Endothelial cell of umbilical vein (primary cell): Measurements from ENCODE around the gene PRR16. TPM values are rescaled to one million over a fixed set of nuclear protein-coding genes. Genes with fewer than 3 reads are reported as not detected.

Experiments used
- BruUV-seq: library from RNA; stranded (reverse); fragments of 400-500 nt; replicated peaks from 2 replicates; lab custom pipeline; 2021; lab: Mats Ljungman, UMichigan
- CTCF ChIA-PET: fragments of 300-600, 350-600 bp; sonication (Branson Sonifier 250); formaldehyde crosslinking; loops from one replicate; lab custom pipeline; 2021; ENCODE audit warnings: antibody characterized with exemption, inconsistent platforms; lab: Charles Lee
- POLR2A ChIA-PET: fragments of 300-600, 350-600 bp; sonication (Branson Sonifier 250); formaldehyde crosslinking; loops from one replicate; lab custom pipeline; 2021; ENCODE audit warnings: antibody characterized with exemption, inconsistent platforms; lab: Charles Lee
- DNase-seq: peaks from one replicate; pipeline ENCODE4 v3.0.0-alpha.2; 2011; ENCODE audit warnings: low read depth, low spot score
- FAIRE-seq: peaks from 2 replicates; lab custom pipeline; 2011; peaks lifted over from hg19 to GRCh38; lab: Jason Lieb, UNC
- H2AFZ ChIP-seq: 2 replicates; pipeline ENCODE4 v1.6.0; 2012; ENCODE audit warnings: low read depth, low read length, control low read depth, inconsistent platforms
- H3K27ac ChIP-seq: 2 replicates; pipeline ENCODE4 v1.5.1; 2011; ENCODE audit warnings: low read depth, mild to moderate bottlenecking, control low read depth, low read length, moderate library complexity; ENCODE audit not compliant: insufficient read depth
- H3K27me3 ChIP-seq, 2 experiments: 2 replicates each; pipeline versions ENCODE4 v1.6.0 to v1.6.1; 2011; ENCODE audit warnings: low read length in 2 of 2, mixed read lengths in 1 of 2; ENCODE audit not compliant: control insufficient read depth in 2 of 2, insufficient read depth in 2 of 2
- H3K36me3 ChIP-seq, 2 experiments: 2 replicates in 1 of 2; 3 replicates in 1 of 2; pipeline ENCODE4 v1.5.1; 2011; ENCODE audit warnings: low read length in 2 of 2, mild to moderate bottlenecking in 1 of 2, moderate library complexity in 1 of 2; ENCODE audit not compliant: control insufficient read depth in 2 of 2, insufficient read depth in 2 of 2; ENCODE audit errors: extremely low read depth in 1 of 2
- H3K4me1 ChIP-seq: 3 replicates; pipeline ENCODE4 v1.5.1; 2011; ENCODE audit warnings: mild to moderate bottlenecking, low read length; ENCODE audit not compliant: control insufficient read depth, insufficient read depth; ENCODE audit errors: extremely low read depth
- H3K4me2 ChIP-seq: 2 replicates; pipeline ENCODE4 v1.6.1; 2011; ENCODE audit warnings: low read length, control low read depth, mixed read lengths; ENCODE audit not compliant: insufficient read depth
- H3K4me3 ChIP-seq, 3 experiments: fragments of 200-600 bp in 1 of 3; sonication (generic), shearing (Covaris generic) in 1 of 3; replicated peaks in 1 of 3; 2 replicates each; pipeline ENCODE4 v1.5.1; 2011 to 2016; ENCODE audit warnings: control low read depth in 3 of 3, low read length in 3 of 3, mild to moderate bottlenecking in 2 of 3, inconsistent platforms in 1 of 3, low read depth in 1 of 3, moderate library complexity in 1 of 3; ENCODE audit not compliant: insufficient read depth in 1 of 3
- H3K79me2 ChIP-seq: 2 replicates; pipeline ENCODE4 v1.6.0; 2012; ENCODE audit warnings: low read length, inconsistent platforms; ENCODE audit not compliant: control insufficient read depth, insufficient read depth
- H3K9ac ChIP-seq: replicated peaks from 2 replicates; pipeline ENCODE3; 2011; ENCODE audit warnings: low read length, control low read depth; ENCODE audit not compliant: insufficient read depth; ENCODE audit errors: extremely low read depth
- H3K9me1 ChIP-seq: replicated peaks from 3 replicates; pipeline ENCODE4 v1.6.0; 2011; ENCODE audit warnings: mild to moderate bottlenecking, low read length; ENCODE audit not compliant: control insufficient read depth, insufficient read depth; ENCODE audit errors: extremely low read depth
- H3K9me3 ChIP-seq: replicated peaks from 2 replicates; pipeline ENCODE4 v1.5.1; 2012; ENCODE audit warnings: low read length, inconsistent platforms; ENCODE audit not compliant: control insufficient read depth, insufficient read depth
- H4K20me1 ChIP-seq: replicated peaks from 2 replicates; pipeline ENCODE3; 2011; ENCODE audit warnings: mild to moderate bottlenecking, low read length; ENCODE audit not compliant: control insufficient read depth, insufficient read depth; ENCODE audit errors: extremely low read depth
- EZH2 ChIP-seq: IDR thresholded peaks from 2 replicates; pipeline ENCODE4 v1.6.1; 2012; ENCODE audit warnings: borderline replicate concordance, low read depth, mild to moderate bottlenecking, moderate library complexity, low read length, inconsistent platforms; ENCODE audit not compliant: severe bottlenecking
- FOS ChIP-seq: IDR thresholded peaks from 2 replicates; pipeline ENCODE4 v1.6.1; 2011; ENCODE audit warnings: mild to moderate bottlenecking, low read length, moderate library complexity, borderline replicate concordance; ENCODE audit not compliant: insufficient read depth
- GATA2 ChIP-seq: IDR thresholded peaks from 2 replicates; pipeline ENCODE4 v1.7.0; 2011; ENCODE audit warnings: low read depth, mild to moderate bottlenecking, moderate library complexity, mixed read lengths, low read length; ENCODE audit not compliant: insufficient read length, insufficient read depth
- JUN ChIP-seq: IDR thresholded peaks from 2 replicates; pipeline ENCODE4 v1.6.1; 2011; ENCODE audit warnings: borderline replicate concordance, low read depth; ENCODE audit not compliant: insufficient read length, insufficient read depth
- MYC ChIP-seq: IDR thresholded peaks from one replicate; pipeline ENCODE4 v1.6.1; 2011; ENCODE audit warnings: mild to moderate bottlenecking, low read depth, low read length
- POLR2A ChIP-seq: IDR thresholded peaks from 2 replicates; pipeline ENCODE4 v1.6.1; 2012; ENCODE audit warnings: low read depth, mild to moderate bottlenecking, control low read depth, low read length
- dilution Hi-C: fragments of 300-500 bp; cut with MboI; formaldehyde crosslinking; loops from one replicate; pipeline ENCODE4 v1.15.0; 2019; ENCODE audit warnings: low sequenced_read_pairs; ENCODE audit not compliant: extremely low pct_ligation_motif_present
- intact Hi-C: fragments of 100-400 bp; cut with micrococcal nuclease; formaldehyde crosslinking; loops from one replicate; pipeline ENCODE4 v1.10.0; 2022
- polyA plus RNA-seq, 4 experiments: library from polyadenylated mRNA; depleted of rRNA in 3 of 4; stranded (reverse) in 3 of 4; unstranded in 1 of 4; fragments of >200 nt; gene quantifications; 2 replicates each; pipeline versions ENCODE4 v1.2.1 to v1.2.3, GENCODE V29; 2011 to 2012; ENCODE audit warnings: missing spikeins in 1 of 4
- total RNA-seq: library from RNA; stranded (reverse); gene quantifications from 2 replicates; pipeline ENCODE4 v1.2.3, GENCODE V29; 2021
- TF ChIP-seq, protein P1 (sequence below): IDR thresholded peaks from 2 replicates; pipeline ENCODE4 v1.6.1; 2011; ENCODE audit not compliant: insufficient read depth, insufficient read length
- TF ChIP-seq, protein P2 (sequence below), 2 donors: IDR thresholded peaks; 1 replicate in 1 of 2; 2 replicates in 1 of 2; pipeline ENCODE4 v1.5.1; 2011; ENCODE audit warnings: low read length in 2 of 2, mild to moderate bottlenecking in 2 of 2, moderate library complexity in 2 of 2, control low read depth in 1 of 2, inconsistent platforms in 1 of 2, low read depth in 1 of 2; ENCODE audit not compliant: insufficient read depth in 1 of 2; ENCODE audit errors: extremely low read depth in 1 of 2

The PRR16 gene
- total and polyA plus RNA-seq, 2 donors (not counting 3 experiments of a cell fraction or from before 2014, with no cell fraction given): 0.91 to 1.2 TPM

DNA sequence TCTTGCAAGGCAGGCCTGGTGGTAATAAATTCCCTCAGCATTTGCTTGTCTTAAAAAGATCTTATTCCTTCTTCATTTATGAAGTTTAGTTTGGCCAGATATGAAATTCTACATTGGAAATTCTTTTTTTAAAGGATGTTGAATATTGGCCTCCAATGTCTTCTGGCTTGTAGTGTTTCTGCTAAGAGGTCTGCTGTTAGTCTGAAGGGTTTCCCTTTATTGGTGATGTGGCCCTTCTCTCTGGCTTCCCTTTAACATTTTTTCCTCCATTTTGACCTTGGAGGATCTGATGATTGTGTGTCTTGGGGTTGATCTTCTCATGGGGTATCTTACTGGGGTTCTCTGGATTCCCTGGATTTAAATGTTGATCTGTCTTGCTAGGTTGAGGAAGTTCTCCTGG, 33.5 kb upstream of the PRR16 start:
- intact Hi-C loops (no loop called here), dilution Hi-C loops (no loop called here)
- TF ChIP-seq EZH2 (no peak), GATA2 (no peak), JUN (no peak), POLR2A (no peak), MYC (no peak), FOS (no peak)
- TF ChIP-seq, protein P1, sequence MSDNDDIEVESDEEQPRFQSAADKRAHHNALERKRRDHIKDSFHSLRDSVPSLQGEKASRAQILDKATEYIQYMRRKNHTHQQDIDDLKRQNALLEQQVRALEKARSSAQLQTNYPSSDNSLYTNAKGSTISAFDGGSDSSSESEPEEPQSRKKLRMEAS: no peak
- ChIA-PET CTCF (interaction anchor here (0.9 kb wide), 1 partner anchor 16 kb away, joined by 3 read pairs; no protein-coding TSS in a partner anchor), POLR2A (no interaction called here)
- no peak for FAIRE-seq
- H4K20me1 ChIP-seq: no peaks in the 10 kb centered on the region
- H3K4me3 ChIP-seq: no peak overlapping the region
- no TSS peak for BruUV-seq
- H3K4me2 ChIP-seq: no peak overlapping the region
- H3K79me2 ChIP-seq: no peaks in the 10 kb centered on the region
- H2AFZ ChIP-seq: no peak overlapping the region
- no peak overlapping the region for H3K9ac ChIP-seq
- no peak for DNase-seq
- no peaks in the 10 kb centered on the region for H3K9me3 ChIP-seq
- no peaks in the 10 kb centered on the region for H3K27me3 ChIP-seq
- H3K36me3 ChIP-seq: no peaks in the 10 kb centered on the region
- H3K27ac ChIP-seq: no peak overlapping the region
- H3K4me1 ChIP-seq: no peaks in the 10 kb centered on the region
- H3K9me1 ChIP-seq: no peaks in the 10 kb centered on the region

DNA sequence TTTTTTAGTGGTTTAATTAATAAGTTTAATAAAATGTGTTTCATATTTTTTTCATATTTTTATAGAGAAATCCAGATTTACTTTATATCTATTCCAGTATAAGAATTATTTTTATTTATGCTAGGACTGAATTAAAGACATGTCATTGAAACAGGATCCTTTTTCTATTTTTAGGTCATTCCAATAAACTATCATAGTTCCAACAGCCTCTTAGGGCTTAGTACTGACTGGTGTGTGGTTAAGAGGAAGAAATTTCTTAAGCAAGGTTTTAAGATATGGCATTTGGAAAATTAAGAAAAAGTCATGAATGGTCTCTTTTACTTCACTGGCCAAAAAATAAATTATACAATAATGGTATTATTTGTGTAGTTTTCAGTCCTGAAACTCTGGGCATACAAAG, 31.2 kb upstream of the PRR16 start:
- intact Hi-C loops: no loop called here
- Histone ChIP-seq H3K4me1 (no peaks in the 10 kb centered on the region), H3K4me3 (no peak overlapping the region), H3K9me3 (no peaks in the 10 kb centered on the region), H3K27me3 (no peaks in the 10 kb centered on the region), H3K79me2 (no peaks in the 10 kb centered on the region), H2AFZ (no peak overlapping the region), H3K36me3 (no peaks in the 10 kb centered on the region), H3K27ac (no peak overlapping the region), H3K9ac (no peak overlapping the region), H3K9me1 (no peaks in the 10 kb centered on the region), H3K4me2 (no peak overlapping the region), H4K20me1 (no peaks in the 10 kb centered on the region)
- BruUV-seq: no TSS peak
- TF ChIP-seq, protein P2, sequence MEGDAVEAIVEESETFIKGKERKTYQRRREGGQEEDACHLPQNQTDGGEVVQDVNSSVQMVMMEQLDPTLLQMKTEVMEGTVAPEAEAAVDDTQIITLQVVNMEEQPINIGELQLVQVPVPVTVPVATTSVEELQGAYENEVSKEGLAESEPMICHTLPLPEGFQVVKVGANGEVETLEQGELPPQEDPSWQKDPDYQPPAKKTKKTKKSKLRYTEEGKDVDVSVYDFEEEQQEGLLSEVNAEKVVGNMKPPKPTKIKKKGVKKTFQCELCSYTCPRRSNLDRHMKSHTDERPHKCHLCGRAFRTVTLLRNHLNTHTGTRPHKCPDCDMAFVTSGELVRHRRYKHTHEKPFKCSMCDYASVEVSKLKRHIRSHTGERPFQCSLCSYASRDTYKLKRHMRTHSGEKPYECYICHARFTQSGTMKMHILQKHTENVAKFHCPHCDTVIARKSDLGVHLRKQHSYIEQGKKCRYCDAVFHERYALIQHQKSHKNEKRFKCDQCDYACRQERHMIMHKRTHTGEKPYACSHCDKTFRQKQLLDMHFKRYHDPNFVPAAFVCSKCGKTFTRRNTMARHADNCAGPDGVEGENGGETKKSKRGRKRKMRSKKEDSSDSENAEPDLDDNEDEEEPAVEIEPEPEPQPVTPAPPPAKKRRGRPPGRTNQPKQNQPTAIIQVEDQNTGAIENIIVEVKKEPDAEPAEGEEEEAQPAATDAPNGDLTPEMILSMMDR (IDR thresholded peaks at IDR 0.05; ENCODE audit: extremely low read depth in 1 of 2, insufficient read depth in 1 of 2, low read depth in 1 of 2, low read length in 2 of 2): no peak
- TF ChIP-seq POLR2A: no peak
- dilution Hi-C loops: no loop called here
- CTCF ChIA-PET: no interaction called here
- POLR2A ChIA-PET: no interaction called here
- DNase-seq (no peak), FAIRE-seq (no peak)
